Measurements from ENCODE around the gene RFX1.
"Not testable (repeated sequence)": the region's sequence is repeated elsewhere in the genome, so short reads cannot be mapped to it uniquely, and the experiment has no call there.

Gene RFX1

GRCh38 chr19:13974073-13974472, 32.0 kb downstream of the RFX1 start:
- TF ChIP-seq ZFX (IDR thresholded peaks at IDR 0.05) = no peak
- no peak for TF ChIP-seq CTCF (conservative IDR thresholded peaks at IDR 0.05)
- no peak overlapping the region for H3K27ac ChIP-seq

- H3K27ac ChIP-seq = not testable (repeated sequence)
Observed at GRCh38 chr19:13973479-13973878, 32.6 kb downstream of the RFX1 start.

GRCh38 chr19:13972368-13973155, 33.6 kb downstream of the RFX1 start:
- TF ChIP-seq CTCF (conservative IDR thresholded peaks at IDR 0.05) (no peak), ZFX (IDR thresholded peaks at IDR 0.05) (no peak)

GRCh38 chr19:13971868-13972267, 34.3 kb downstream of the RFX1 start:
- not testable (repeated sequence) for H3K27ac ChIP-seq

More at GRCh38 chr19:13972368-13973155, 33.6 kb downstream of the RFX1 start:
- H3K27ac ChIP-seq = no peak overlapping the region

- no peak for TF ChIP-seq ZFX (IDR thresholded peaks at IDR 0.05)
- TF ChIP-seq CTCF (conservative IDR thresholded peaks at IDR 0.05) = no peak
Observed at GRCh38 chr19:13969897-13970296, 36.2 kb downstream of the RFX1 start.

GRCh38 chr19:13968999-13969398, 37.1 kb downstream of the RFX1 start:
- H3K27ac ChIP-seq = no peak overlapping the region
- TF ChIP-seq CTCF (conservative IDR thresholded peaks at IDR 0.05) = no peak
- no peak for TF ChIP-seq ZFX (IDR thresholded peaks at IDR 0.05)

More at GRCh38 chr19:13969897-13970296, 36.2 kb downstream of the RFX1 start:
- no peak overlapping the region for H3K27ac ChIP-seq

- TF ChIP-seq CTCF (conservative IDR thresholded peaks at IDR 0.05) (no peak), ZFX (IDR thresholded peaks at IDR 0.05) (no peak)
- no peak overlapping the region for H3K27ac ChIP-seq
Observed at GRCh38 chr19:13968383-13968935, 37.7 kb downstream of the RFX1 start.

GRCh38 chr19:13967206-13967605, 38.9 kb downstream of the RFX1 start:
- H3K27ac ChIP-seq = not testable (repeated sequence)

GRCh38 chr19:13966684-13967128, 39.4 kb downstream of the RFX1 start:
- no peak overlapping the region for H3K27ac ChIP-seq
- no peak for TF ChIP-seq CTCF (conservative IDR thresholded peaks at IDR 0.05)
- no peak for TF ChIP-seq ZFX (IDR thresholded peaks at IDR 0.05)
